NCI-H1417 (cell line): ENCODE results near the gene NAA60.
"Not testable (repeated sequence)": the region's sequence is repeated elsewhere in the genome, so short reads cannot be mapped to it uniquely, and the experiment has no call there.

ENCODE experiments used
- DNase-seq, 3 experiments: peaks; one replicate each; lab custom pipeline; 2025; lab: John Stamatoyannopoulos, UW

NAA60 gene

GRCh38 chr16:3482659-3483241 lies 39.3 kb downstream of the NAA60 start:
- no peak for DNase-seq

DNA sequence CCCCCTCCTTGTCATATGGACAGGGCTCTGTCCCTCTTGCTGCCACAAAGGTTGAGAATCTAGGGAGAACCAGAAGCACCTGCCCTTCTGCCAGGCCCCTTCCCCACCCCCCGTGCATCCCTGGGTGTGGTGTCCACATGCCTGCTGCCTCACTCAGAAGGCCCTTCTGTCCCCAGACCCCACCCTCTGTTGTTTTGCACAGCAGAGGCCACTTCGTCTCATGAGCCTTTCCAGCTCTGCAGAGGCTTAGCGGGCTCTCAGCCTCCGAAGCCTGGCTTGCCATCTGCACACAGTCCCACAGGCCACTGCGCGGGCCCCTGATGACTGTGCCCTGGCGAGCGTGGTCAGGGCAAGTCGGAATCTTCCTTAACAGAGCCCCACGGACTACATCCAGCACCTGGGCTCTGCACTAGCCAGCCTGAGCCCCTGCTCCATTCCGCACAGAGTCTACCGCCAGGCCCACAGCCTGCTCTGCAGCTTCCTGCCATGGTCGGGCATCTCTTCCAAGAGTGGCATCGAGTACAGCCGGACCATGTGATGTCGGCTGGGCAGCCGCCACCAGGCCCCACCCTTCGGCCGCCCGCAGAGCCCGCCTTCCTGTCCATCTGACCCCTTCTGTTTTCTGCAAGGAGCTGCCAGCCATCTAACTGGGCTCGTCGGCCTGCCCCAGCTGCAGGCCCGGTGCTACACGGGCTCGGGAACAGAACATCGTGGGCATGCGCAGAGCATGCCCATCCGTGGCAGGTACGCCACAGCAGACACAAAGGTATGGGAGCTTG lies 41.0 kb downstream of the NAA60 start:
- no peak for DNase-seq

DNA sequence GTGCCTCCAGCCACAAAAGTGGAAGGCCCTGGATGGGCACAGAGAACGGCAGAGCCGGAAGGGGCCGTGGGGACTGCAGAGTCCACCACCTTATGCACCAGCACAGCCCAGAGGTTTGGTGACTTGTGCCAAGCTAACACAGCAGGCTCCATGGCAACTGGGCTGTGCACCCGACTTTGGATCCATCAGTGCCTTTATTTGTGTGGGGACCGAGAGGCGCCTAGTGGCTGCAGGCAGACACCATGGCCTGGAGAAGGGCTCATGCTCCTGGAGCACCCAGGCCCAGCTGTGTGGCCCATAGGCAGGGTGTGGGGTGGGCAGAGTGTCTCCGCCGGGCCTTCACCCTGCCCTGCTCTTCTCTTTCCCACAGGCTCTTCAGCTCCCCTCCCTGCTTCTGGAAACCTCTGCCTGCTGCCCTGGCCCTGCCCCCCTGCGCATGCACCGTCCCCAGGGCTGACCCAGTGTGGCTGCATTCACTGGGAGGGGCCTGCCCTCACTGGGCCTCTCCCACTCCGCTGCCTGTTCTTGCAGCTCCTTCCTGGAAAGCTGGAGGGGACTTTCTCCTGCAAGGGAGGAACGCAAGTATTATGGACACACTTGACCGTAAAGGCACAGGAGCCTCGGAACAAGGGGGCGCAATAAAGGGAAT lies 41.7 kb downstream of the NAA60 start:
- DNase-seq: no peak

DNA sequence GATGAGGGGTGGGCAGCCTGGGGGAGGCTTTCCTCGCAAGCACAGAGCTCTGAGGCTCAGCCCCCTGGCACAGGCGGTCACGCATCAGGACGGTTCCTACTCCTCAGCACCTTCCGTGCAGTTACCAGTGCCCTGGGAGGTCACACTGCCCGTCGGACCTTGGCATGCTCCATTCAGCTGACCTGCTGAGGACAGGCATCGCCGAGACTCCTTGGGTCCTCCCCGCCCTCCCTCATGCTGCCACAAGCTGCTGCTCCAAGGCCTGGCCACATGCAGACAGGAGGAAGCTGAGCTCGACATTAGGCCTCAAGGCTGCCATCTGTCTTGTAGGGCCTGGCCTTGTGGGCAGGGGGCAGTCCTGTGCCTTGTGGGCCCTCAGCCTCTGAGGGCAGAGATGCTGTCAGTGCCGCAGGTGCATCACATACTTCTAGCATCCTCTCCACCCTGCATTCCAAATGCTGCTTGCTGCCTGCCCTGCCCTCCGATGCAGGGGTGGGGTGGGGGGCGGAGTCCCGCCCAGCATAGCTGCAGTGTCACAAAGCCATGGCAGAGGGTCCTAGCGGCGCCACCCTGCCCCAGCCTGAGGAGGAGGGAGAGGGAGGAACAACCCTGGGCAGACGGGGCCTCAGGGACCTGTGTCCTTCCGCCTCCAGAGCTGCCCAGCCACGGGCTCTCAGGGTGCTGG lies 42.5 kb downstream of the NAA60 start:
- no peak for DNase-seq

DNA sequence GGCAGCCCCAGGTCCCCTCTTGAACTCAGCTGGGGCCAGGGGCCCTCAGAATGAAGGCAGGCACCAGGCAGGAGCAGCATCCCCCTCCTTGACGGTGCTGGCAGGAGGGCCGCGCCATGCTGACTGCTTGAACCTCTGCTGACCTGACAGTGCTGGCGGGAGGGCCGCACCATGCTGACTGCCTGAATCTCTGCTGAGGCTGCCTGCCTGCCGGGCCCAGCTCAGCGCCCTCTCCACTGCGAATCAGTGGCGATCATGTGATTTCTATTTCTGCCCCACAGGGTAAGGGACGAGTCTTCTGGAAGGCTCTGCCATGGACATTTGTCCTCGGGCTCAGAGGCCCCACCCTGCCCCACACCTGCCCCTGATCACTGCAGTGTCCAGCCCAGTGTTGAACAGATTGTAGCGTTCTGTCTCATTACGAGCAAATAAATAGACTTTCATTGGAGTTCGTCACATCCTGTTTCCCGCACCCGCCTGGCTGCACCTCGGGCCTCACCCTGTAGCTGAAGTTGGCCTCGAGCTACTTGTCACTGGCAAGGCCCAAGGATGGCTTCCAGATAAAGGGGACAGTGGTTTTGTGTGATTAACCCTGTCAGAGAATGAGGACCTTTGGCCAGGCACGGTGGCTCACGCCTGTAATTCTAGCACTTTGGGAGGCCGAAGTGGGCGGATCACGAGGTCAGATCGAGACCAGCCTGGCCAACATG lies 43.2 kb downstream of the NAA60 start:
- no peak for DNase-seq

- no peak for DNase-seq
These were observed 44.3 kb downstream of the NAA60 start for GRCh38 chr16:3487521-3488410.

DNA sequence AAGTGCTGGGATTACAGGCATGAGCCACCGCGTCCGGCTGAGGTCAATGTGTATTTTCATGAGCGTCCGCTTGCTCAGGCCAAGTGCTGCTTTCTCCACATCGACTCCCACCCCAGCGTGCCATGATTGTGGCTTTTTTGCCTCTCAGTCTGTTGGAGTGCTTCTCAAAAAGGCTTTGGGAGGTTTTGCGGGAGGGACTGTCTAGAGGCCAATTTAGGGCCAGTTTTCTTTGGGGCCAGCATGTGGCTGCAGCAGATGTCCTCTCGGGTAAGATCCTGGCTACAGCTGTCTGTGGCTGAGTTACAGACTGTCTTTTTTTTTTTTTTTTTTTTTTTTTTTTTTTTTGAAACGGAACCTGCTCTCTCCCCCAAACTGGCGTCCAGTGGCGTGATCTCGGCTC lies 45.3 kb downstream of the NAA60 start:
- no peak for DNase-seq

DNA sequence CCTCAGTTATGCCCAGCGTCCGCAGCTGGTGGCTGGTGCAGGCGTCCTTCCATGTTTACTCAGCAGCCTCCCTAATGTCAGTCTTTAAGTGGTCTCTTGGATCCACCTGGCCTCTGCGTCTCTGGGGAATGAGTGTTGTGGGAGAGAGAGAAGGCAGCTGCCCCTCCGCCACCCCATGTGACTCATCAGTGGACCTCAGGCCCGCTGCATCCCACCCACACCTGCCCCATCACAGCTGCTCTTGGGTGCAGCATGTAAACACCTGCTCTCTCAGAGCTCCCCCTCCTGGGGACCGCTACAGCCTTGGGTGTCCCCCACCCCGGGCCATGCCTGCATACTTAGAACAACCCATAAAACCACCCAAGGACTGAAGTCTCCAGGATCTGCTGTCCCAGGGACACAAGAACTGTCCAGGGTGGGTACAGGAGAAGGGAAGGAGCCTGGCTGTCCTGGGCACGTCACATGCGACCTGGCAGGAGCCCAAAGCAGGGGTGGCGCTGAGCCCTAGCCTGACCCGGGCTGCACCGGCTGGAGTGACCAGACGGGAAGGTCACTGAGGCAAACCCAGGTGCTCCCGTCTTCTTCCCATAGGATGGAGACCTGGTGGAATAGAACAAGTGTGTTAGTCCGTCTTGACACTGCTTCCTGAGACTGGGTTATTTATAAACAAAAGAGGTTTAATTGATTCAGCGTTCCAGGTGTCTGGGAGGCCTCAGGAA lies 47.6 kb downstream of the NAA60 start:
- peak in 2 of 3 experiments; percentile 36 to 42 for DNase-seq

DNA sequence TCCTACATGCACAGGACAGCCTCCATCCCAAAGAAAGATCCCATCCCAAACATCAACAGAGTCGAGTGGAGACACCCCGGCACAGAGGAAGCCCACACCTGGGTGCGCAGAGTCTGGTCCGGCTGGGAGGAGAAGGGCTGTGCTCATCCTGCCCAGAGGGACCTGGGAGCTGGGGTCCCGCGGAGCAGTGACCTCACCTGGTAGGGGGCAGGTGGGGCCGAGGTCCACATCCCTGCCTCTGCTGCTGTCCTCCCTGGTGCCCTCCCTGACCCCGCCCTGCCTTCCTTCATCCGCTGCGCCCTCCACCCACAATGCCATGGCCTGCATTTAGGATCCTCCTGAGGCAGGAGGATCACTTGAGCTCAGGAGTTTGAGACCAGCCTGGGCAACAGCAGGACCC lies 48.9 kb downstream of the NAA60 start:
- DNase-seq: no peak

DNA sequence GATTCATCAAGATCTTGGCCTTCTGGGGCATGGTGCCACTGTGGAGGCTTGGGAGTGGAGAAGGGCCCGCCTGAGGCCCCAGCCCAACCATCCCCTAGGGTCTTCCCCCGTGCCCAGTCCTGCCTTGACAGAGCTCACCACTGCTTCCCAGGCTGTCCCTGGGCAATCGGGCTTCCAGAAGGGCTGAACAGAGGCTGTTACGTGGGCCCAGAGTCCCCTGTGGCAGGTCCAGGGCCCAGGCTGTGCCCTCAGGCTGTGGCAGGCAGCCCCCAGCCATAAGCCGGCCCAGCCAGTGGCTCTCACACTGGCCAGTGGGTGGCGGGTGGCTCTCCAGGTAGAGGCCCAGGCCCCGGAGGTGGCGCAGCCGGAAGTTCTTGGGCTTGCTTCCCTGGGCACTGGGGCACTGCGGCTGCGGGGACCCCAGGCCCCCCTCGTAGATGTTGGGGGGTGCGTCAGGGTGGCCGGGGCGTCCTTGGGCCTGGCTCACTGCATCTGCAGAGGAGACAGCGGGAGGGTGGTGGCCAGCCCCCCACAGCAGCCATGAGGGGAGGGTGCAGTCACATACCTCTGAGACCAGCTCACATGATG lies 51.0 kb downstream of the NAA60 start:
- no peak for DNase-seq

GRCh38 chr16:3495176-3495575 lies 51.7 kb downstream of the NAA60 start, which contains the start of gene C16orf90:
C16orf90 (minus strand) TSS chr16:3495489; CDS start chr16:3495421, 68 bp downstream.
- DNase-seq: no peak

- no peak for DNase-seq
These were observed 52.9 kb downstream of the NAA60 start for GRCh38 chr16:3496386-3496785.

DNA sequence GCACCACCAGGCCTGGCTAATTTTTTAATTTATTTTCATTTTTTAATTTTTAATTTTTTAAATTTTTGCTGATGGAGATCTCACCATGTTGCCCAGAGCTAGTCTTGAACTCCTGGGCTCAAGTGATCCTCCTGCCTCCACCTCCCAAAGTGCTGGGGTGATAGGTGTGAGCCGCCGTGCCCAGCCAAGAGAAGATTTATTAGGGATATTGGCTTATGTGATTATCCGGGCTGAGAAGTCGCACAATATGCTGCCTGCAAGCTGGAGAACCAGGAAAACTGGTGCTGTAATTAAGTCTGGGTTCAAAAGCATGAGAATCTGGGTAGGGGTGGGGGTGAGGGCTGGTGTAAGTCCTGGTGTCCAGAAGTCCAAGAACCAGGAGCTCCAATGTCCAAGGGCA lies 54.3 kb downstream of the NAA60 start:
- DNase-seq: no peak

GRCh38 chr16:3498988-3499387 lies 55.5 kb downstream of the NAA60 start:
- DNase-seq: no peak

DNA sequence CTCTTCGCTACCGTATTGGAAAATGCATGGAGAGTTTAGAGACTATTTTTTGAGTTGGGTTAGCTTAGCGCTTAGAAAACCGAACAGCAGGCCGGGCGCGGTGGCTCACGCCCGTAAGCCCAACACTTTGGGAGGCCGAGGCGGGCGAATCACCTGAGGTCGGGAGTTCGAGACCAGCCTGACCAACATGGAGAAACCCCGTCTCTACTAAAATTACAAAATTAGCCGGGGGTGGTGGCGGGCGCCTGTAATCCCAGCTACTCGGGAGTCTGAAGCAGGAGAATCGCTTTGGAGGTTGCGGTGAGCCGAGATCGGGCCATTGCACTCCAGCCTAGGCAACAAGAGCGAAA lies 57.9 kb downstream of the NAA60 start:
- not testable (repeated sequence) for DNase-seq

GRCh38 chr16:3501783-3502400 lies 58.4 kb downstream of the NAA60 start:
- DNase-seq: peak in 1 of 3 experiments; percentile 11

- DNase-seq: no peak
These were observed 60.0 kb downstream of the NAA60 start for GRCh38 chr16:3503523-3503922.

- DNase-seq: no peak
These were observed 65.3 kb downstream of the NAA60 start for GRCh38 chr16:3508736-3509135.

DNA sequence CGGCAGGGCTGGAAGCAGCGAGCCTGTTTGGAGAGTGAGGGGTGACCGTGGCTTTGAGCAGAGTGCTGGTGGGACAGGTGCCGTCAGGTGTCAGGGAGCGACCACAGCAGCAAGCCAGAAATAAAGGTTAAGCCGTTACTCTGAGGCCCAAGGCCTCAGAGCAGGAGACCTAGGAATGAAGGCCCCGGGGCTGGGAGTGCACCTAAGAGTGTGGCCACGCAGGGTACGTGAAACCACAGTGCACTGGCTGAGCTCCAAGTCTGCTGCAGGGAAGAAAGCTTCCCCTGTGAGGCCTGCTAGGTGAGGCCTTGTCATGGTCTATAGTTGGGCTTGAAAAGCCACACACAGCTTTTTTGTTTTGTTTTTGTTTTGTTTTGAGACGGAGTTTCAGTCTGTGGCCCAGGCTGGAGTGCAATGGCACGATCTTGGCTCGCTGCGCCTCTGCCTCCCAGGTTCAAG lies 66.0 kb downstream of the NAA60 start:
- DNase-seq: no peak
